ENCODE data around the gene TRPV5.

The TRPV5 gene

GRCh38 chr7:142956951-142957623 is 23.5 kb upstream of the TRPV5 start:
- no peak overlapping the region for H3K4me3 ChIP-seq (ENCODE audit: low read length)
- DNase-seq (ENCODE audit: low read depth), result no peak
- no peak for TF ChIP-seq CTCF (conservative IDR thresholded peaks at IDR 0.05; ENCODE audit: low read length)

GRCh38 chr7:142954680-142955268 is 21.2 kb upstream of the TRPV5 start:
- DNase-seq (ENCODE audit: low read depth), result no peak
- TF ChIP-seq CTCF (conservative IDR thresholded peaks at IDR 0.05; ENCODE audit: low read length), result no peak
- H3K4me3 ChIP-seq (ENCODE audit: low read length), result no peak overlapping the region

- no peak overlapping the region for H3K4me3 ChIP-seq (ENCODE audit: low read length)
- TF ChIP-seq CTCF (conservative IDR thresholded peaks at IDR 0.05; ENCODE audit: low read length), result no peak
- DNase-seq (ENCODE audit: low read depth), result no peak
These were observed 16.7 kb upstream of the TRPV5 start for GRCh38 chr7:142950235-142950634.

GRCh38 chr7:142948603-142949002 is 15.1 kb upstream of the TRPV5 start:
- no peak for TF ChIP-seq CTCF (conservative IDR thresholded peaks at IDR 0.05; ENCODE audit: low read length)
- H3K4me3 ChIP-seq (ENCODE audit: low read length), result no peak overlapping the region
- no peak for DNase-seq (ENCODE audit: low read depth)

GRCh38 chr7:142945001-142945400 is 11.5 kb upstream of the TRPV5 start:
- no peak overlapping the region for H3K4me3 ChIP-seq (ENCODE audit: low read length)
- no peak for TF ChIP-seq CTCF (conservative IDR thresholded peaks at IDR 0.05; ENCODE audit: low read length)
- DNase-seq (ENCODE audit: low read depth), result no peak

GRCh38 chr7:142943706-142944268 is 10.2 kb upstream of the TRPV5 start:
- no peak for DNase-seq (ENCODE audit: low read depth)
- no peak overlapping the region for H3K4me3 ChIP-seq (ENCODE audit: low read length)
- no peak for TF ChIP-seq CTCF (conservative IDR thresholded peaks at IDR 0.05; ENCODE audit: low read length)

- no peak for TF ChIP-seq CTCF (conservative IDR thresholded peaks at IDR 0.05; ENCODE audit: low read length)
- no peak for DNase-seq (ENCODE audit: low read depth)
- H3K4me3 ChIP-seq (ENCODE audit: low read length), result no peak overlapping the region
These were observed 9.2 kb upstream of the TRPV5 start for GRCh38 chr7:142942746-142943145.
